BJ (cell line): Measurements from ENCODE around the gene UST. TPM values are rescaled to one million over a fixed set of nuclear protein-coding genes. Genes with fewer than 3 reads are reported as not detected.

Experiments used
- CTCF ChIA-PET: fragments of 350-600 bp; formaldehyde crosslinking; extraction: SDS; loops from one replicate; lab custom pipeline; 2021; ENCODE audit warnings: antibody characterized with exemption, inconsistent platforms; lab: Yijun Ruan, JAX
- POLR2A ChIA-PET: fragments of 300-600 bp; sonication (Branson Sonifier 250); formaldehyde crosslinking; extraction: SDS; loops from one replicate; lab custom pipeline; 2021; ENCODE audit warnings: antibody characterized with exemption; lab: Charles Lee
- DNase-seq: peaks from one replicate; pipeline ENCODE4 v3.0.0-alpha.2; 2011; ENCODE audit warnings: low read depth
- H3K27me3 ChIP-seq: 2 replicates; pipeline ENCODE4 v1.6.0; 2011; ENCODE audit warnings: low read length; ENCODE audit not compliant: control insufficient read depth, insufficient read depth
- H3K36me3 ChIP-seq: 2 replicates; pipeline ENCODE4 v1.5.1; 2011; ENCODE audit warnings: low read length; ENCODE audit not compliant: control insufficient read depth, insufficient read depth
- H3K4me3 ChIP-seq: 2 replicates; pipeline ENCODE4 v1.5.1; 2011; ENCODE audit warnings: low read depth, mild to moderate bottlenecking, control low read depth, low read length
- CTCF ChIP-seq: IDR thresholded peaks from 2 replicates; pipeline ENCODE4 v1.5.1; 2011; ENCODE audit warnings: low read depth, mild to moderate bottlenecking, control low read depth, inconsistent platforms, low read length, moderate library complexity; ENCODE audit not compliant: insufficient read depth
- polyA plus RNA-seq: library from polyadenylated mRNA; depleted of rRNA; stranded (reverse); fragments of >200 nt; gene quantifications from 2 replicates; pipeline ENCODE4 v1.2.3, GENCODE V29; 2011

Gene UST
- polyA plus RNA-seq, 1 experiment: 6.8 TPM

DNA sequence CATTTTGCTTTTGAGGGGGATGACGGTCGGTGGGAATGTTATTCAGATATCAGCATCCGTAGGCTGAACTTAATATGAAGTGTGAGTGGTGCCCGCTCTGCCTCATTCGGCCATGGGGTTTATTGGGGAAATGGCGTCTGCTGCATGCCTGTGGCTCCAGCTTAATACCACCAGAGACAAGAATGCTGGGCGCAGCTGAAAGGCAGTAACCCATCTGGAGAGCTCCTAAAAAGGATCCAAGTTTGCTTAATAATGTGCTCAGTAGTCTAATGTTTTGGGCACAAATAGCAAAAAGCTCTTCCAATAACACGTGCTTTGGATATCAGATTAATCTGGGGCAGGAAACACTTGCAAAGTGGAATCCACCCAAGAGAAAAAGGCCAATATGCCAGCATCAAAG is 297.7 kb downstream of the UST start:
- H3K27me3 ChIP-seq: no peaks in the 10 kb centered on the region
- no peak overlapping the region for H3K4me3 ChIP-seq
- no peaks in the 10 kb centered on the region for H3K36me3 ChIP-seq
- no peak for DNase-seq
- TF ChIP-seq CTCF: no peak
- POLR2A ChIA-PET: interaction anchor here (1.5 kb wide), 1 partner anchor 36 kb away, joined by 4 read pairs; no protein-coding TSS in a partner anchor
- CTCF ChIA-PET: interaction anchor here (0.6 to 1.6 kb wide), 4 partner anchors 10 to 426 kb away, joined by 3 to 4 read pairs (median 4); no protein-coding TSS in a partner anchor

DNA sequence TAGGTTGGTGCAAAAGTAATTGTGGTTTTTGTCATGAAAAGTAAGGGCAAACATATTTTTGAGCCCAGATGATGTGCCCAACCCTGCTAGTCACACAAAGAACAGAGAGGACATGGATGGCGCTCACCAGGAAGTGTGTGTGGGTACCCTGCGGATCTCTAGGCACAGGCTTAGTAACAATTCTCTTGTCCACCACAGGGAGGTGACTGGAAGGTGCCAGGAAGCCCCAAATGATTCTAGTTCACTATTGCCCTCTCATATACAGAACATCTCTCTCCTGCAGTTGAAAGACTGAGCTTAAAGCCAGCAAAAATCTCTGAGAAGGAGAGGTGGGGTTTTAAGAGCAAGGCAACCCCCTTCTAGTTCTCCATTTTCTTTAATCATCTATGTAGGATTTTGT is 298.6 kb downstream of the UST start:
- ChIA-PET CTCF (interaction anchor here (1.3 to 1.7 kb wide), 4 partner anchors 9 to 386 kb away, joined by 4 to 8 read pairs (median 6); no protein-coding TSS in a partner anchor), POLR2A (interaction anchor here (0.6 to 1.5 kb wide), 2 partner anchors 35 to 63 kb away, joined by 4 read pairs; no protein-coding TSS in a partner anchor)
- Histone ChIP-seq H3K36me3 (no peaks in the 10 kb centered on the region), H3K27me3 (no peaks in the 10 kb centered on the region), H3K4me3 (no peak overlapping the region)
- no peak for TF ChIP-seq CTCF
- no peak for DNase-seq

- POLR2A ChIA-PET: no interaction called here
These were observed 299.5 kb downstream of the UST start for GRCh38 chr6:149046164-149046821.

DNA sequence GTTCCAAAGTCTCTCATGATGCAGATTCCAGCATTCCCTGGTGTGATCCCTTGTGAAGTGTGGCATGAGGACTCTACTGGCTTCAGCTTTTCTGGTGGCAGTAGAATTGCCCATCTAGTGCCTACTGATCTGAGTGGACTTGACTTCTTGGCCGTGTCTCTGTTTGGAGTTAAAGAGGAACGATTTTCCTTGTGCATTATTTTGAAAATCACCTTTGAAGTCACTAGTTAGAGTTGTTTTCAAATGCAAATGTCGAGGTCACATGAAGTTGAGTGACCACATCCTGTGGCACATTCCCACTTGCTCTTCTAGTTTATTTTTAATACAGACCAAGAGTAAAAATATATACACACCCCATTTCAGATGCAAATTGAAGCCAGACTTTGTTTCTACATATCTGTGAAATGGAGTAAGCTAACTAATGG is 300.0 kb downstream of the UST start:
- ChIA-PET CTCF (interaction anchor here (1.3 to 1.7 kb wide), 4 partner anchors 11 to 385 kb away, joined by 4 to 8 read pairs (median 6); no protein-coding TSS in a partner anchor), POLR2A (no interaction called here)
- no peak for TF ChIP-seq CTCF
- no peak overlapping the region for H3K4me3 ChIP-seq
- no peak for DNase-seq
- no peaks in the 10 kb centered on the region for H3K27me3 ChIP-seq
- H3K36me3 ChIP-seq: no peaks in the 10 kb centered on the region; the same call in 1 of the 2 replicates

More at GRCh38 chr6:149046164-149046821, 299.5 kb downstream of the UST start:
- Histone ChIP-seq H3K27me3 (no peaks in the 10 kb centered on the region), H3K36me3 (no peaks in the 10 kb centered on the region), H3K4me3 (no peak overlapping the region)
- no peak for TF ChIP-seq CTCF
- CTCF ChIA-PET: interaction anchor here (1.3 to 1.7 kb wide), 4 partner anchors 10 to 385 kb away, joined by 4 to 8 read pairs (median 6); no protein-coding TSS in a partner anchor
- DNase-seq: no peak

DNA sequence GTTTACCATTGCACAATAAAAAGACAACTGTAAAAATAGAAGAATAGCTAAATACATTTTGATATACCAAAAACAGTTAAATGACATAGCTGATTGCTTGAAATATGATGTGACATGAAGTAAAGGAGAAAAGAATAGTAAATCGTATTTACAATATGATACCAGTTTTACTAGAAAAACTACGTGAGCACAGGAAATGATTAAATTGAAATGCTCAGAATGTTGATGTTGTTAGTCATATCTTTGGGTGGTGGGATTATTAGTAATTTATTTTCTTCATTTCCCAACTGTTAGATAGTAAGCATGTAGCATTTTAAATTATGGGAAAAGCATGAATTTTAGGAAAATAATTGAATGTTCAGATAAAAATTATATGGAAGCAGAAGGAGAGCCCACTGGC is 302.4 kb downstream of the UST start:
- Histone ChIP-seq H3K4me3 (no peak overlapping the region), H3K27me3 (no peaks in the 10 kb centered on the region), H3K36me3 (no peaks in the 10 kb centered on the region; the same call in 1 of the 2 replicates)
- no peak for DNase-seq
- ChIA-PET CTCF (no interaction called here), POLR2A (interaction anchor here (0.6 kb wide), 1 partner anchor 49 kb away, joined by 3 read pairs; no protein-coding TSS in a partner anchor)
- no peak for TF ChIP-seq CTCF
